CD4-positive, alpha-beta memory T cell (primary cell): Measurements from ENCODE around the gene OCEL1. TPM values are rescaled to one million over a fixed set of nuclear protein-coding genes. Genes with fewer than 3 reads are reported as not detected.

ENCODE experiments used
- CTCF ChIA-PET: fragments of 350-600 bp; sonication (Branson Sonifier 250); formaldehyde crosslinking; loops from one replicate; lab custom pipeline; 2021; ENCODE audit warnings: inconsistent platforms; ENCODE audit not compliant: partially characterized antibody; lab: Charles Lee
- POLR2A ChIA-PET: fragments of 350-600 bp; sonication (Branson Sonifier 250); formaldehyde crosslinking; loops from one replicate; lab custom pipeline; 2021; ENCODE audit not compliant: partially characterized antibody; lab: Charles Lee
- DNase-seq, 5 donors: peaks; one replicate each; pipeline versions ENCODE4 v3.0.0 to v3.0.0-alpha.2; 2020 to 2022; ENCODE audit warnings: mixed read lengths in 1 of 5
- H3K27ac ChIP-seq: one replicate; pipeline ENCODE4 v1.7.0; 2013; ENCODE audit warnings: low read depth, low read length
- H3K27me3 ChIP-seq: 2 replicates; pipeline ENCODE4 v1.7.0; 2013; ENCODE audit warnings: mild to moderate bottlenecking, low read length, moderate library complexity; ENCODE audit not compliant: insufficient read depth
- H3K36me3 ChIP-seq: 2 replicates; pipeline ENCODE4 v1.7.0; 2013; ENCODE audit warnings: mild to moderate bottlenecking, low read length, moderate library complexity; ENCODE audit not compliant: insufficient read depth
- H3K4me1 ChIP-seq: 2 replicates; pipeline ENCODE4 v1.7.0; 2013; ENCODE audit warnings: mild to moderate bottlenecking, low read length, moderate library complexity; ENCODE audit not compliant: insufficient read depth
- H3K4me3 ChIP-seq, 2 donors: one replicate each; pipeline ENCODE4 v1.7.0; 2013; ENCODE audit warnings: low read length in 2 of 2, mild to moderate bottlenecking in 1 of 2
- H3K9me3 ChIP-seq, 2 donors: one replicate each; pipeline ENCODE4 v1.7.0; 2013; ENCODE audit warnings: low read length in 2 of 2, control low read depth in 1 of 2; ENCODE audit not compliant: control insufficient read depth in 1 of 2
- H3K27ac Mint-ChIP-seq, 7 donors: one replicate each; pipeline ENCODE4 v1.8.0; 2020 to 2021; ENCODE audit warnings: mixed read lengths in 7 of 7, mild to moderate bottlenecking in 6 of 7, inconsistent platforms in 3 of 7, moderate library complexity in 3 of 7
- H3K27me3 Mint-ChIP-seq, 2 donors: one replicate each; pipeline ENCODE4 v1.8.0; 2020 to 2021; ENCODE audit warnings: mixed read lengths in 2 of 2
- H3K36me3 Mint-ChIP-seq, 2 donors: one replicate each; pipeline ENCODE4 v1.8.0; 2020 to 2021; ENCODE audit warnings: mixed read lengths in 2 of 2, inconsistent platforms in 1 of 2, mild to moderate bottlenecking in 1 of 2
- H3K4me1 Mint-ChIP-seq, 4 donors: one replicate each; pipeline ENCODE4 v1.8.0; 2020 to 2021; ENCODE audit warnings: mixed read lengths in 4 of 4, mild to moderate bottlenecking in 1 of 4
- H3K4me3 Mint-ChIP-seq, 8 donors: one replicate each; pipeline ENCODE4 v1.8.0; 2020 to 2021; ENCODE audit warnings: mixed read lengths in 8 of 8, mild to moderate bottlenecking in 7 of 8, moderate library complexity in 6 of 8, inconsistent platforms in 3 of 8
- H3K9me3 Mint-ChIP-seq, 8 donors: one replicate each; pipeline ENCODE4 v1.8.0; 2020 to 2021; ENCODE audit warnings: mixed read lengths in 8 of 8, mild to moderate bottlenecking in 5 of 8, inconsistent platforms in 3 of 8, moderate library complexity in 1 of 8
- intact Hi-C: fragments of 100-400 bp; cut with micrococcal nuclease; formaldehyde crosslinking; loops from one replicate; pipeline ENCODE4 v1.15.1; 2023
- polyA plus RNA-seq, 2 donors: library from polyadenylated mRNA; unstranded; fragments of 300-500 nt; fragmentation: Illumina TruSeq; gene quantifications; one replicate each; pipeline ENCODE4 v1.2.3, GENCODE V29; 2021
- total RNA-seq, 2 experiments: library from RNA; stranded (reverse); gene quantifications; one replicate each; pipeline ENCODE4 v1.2.3, GENCODE V29; 2021

The OCEL1 gene
- total and polyA plus RNA-seq, 4 experiments from 2014 or later = 23.9 to 38.0 (median 33.5) TPM

DNA sequence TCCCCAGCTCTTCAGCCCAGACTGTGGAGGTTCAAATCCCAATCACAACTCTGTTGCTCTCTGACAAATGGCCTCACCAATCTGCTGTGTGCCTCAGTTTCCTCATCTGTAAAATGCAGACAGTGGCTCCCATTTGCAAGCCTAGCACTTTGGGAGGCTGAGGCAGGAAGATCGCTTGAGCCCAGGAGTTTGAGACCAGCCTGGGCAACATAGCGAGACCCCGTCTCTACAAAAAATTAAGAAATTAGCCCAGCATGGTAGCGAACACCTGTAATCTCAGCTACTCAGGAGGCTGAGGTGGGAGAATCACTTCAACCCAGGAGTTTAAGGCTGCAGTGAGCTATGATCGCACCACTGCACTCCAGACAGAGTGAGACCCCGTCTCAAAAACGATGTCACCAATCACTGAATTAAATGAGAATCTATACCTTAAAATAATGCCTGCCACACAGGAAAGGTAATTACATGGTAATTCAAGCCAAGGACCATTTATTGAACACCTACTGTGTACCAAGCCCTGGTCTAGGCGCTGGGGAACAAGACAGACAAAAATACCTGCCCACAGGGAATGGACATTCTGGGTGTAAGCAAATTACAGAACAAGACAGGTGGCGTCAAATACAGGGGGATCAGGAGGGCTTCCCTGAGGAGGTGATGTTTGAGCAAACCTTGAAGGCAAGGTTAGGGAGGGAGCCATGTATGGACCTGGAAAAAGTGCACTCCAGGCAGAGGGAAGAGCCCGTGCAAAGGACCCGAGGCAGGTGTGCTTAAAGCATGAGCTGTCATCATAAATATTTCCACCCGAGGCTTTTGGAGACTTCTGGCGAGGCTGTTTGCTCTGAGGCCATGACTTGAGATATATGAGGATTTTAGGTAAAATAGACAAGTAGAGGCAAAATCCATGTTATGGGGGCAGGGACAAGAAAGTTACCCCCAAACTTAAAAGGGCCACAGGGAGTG, 12.0 kb downstream of the OCEL1 start:
- Mint-ChIP-seq H3K4me1 (peaks cover 2 to 20% (median 7%) of the 10 kb centered on the region in 4 donors), H3K36me3 (no peaks in the 10 kb centered on the region), H3K9me3 (peaks cover 0 to 2% (median 0%) of the 10 kb centered on the region in 8 donors), H3K4me3 (peak overlapping the region in 3 of 8 donors; percentile 21 to 49 (median 39)), H3K27ac (peak overlapping the region in 1 of 7 donors; percentile 70), H3K27me3 (no peaks in the 10 kb centered on the region)
- H3K9me3 ChIP-seq = no peaks in the 10 kb centered on the region
- intact Hi-C loops = no loop called here
- ChIA-PET CTCF (interaction anchor here (0.8 to 1.4 kb wide), 4 partner anchors 12 to 112 kb away, joined by 3 read pairs; partner anchors contain the start of gene ANKLE1), POLR2A (interaction anchor here (3.9 to 4.1 kb wide), 2 partner anchors 11 to 23 kb away, joined by 51 to 53 read pairs; partner anchors contain the start of genes OCEL1 and USE1)
- H3K27me3 ChIP-seq = no peaks in the 10 kb centered on the region
- peaks cover 20% of the 10 kb centered on the region for H3K4me1 ChIP-seq
- H3K4me3 ChIP-seq = no peak overlapping the region
- H3K36me3 ChIP-seq = no peaks in the 10 kb centered on the region
- DNase-seq = no peak
- H3K27ac ChIP-seq = no peak overlapping the region

DNA sequence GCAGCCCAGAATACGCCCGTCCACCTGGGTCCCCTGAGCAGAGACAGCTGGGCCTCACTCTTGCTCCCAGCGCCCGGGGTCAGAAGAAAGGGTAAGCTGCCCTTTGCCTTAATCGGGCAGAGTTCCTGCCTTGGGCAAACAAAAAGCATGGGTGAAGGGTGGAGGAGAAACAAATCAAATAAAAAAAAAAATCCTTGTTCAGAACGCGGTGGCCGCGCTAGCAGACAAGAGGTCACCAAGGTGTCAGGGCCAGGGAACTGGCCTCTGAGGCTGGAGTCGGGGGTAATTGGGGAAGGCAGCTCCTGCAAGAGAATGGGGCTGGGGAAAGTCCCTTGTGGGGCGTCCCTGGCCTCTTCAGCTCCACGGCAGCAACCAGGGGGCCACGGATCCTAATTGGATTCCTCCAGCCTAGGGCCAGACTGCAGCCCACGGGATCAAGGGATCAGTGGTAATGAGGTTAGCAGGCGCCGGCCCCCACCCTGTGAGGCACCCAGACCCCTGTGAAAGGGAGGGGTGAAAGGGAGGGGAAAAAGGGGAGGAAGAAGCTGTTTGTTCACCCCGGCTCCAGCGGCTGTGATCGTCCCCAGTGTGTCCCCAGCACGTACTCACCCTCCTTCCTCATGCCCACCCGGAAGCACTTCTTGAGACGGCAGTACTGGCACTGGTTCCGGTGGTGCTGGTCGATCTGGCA, 14.2 kb downstream of the OCEL1 start:
- ChIA-PET POLR2A (interaction anchor here (0.8 to 1.6 kb wide), 3 partner anchors 14 to 27 kb away, joined by 3 to 6 read pairs (median 3); partner anchors contain the start of genes OCEL1 and USE1), CTCF (no interaction called here)
- Histone ChIP-seq H3K4me3 (no peak overlapping the region), H3K36me3 (no peaks in the 10 kb centered on the region), H3K9me3 (no peaks in the 10 kb centered on the region), H3K27ac (no peak overlapping the region), H3K27me3 (no peaks in the 10 kb centered on the region), H3K4me1 (peaks cover 8% of the 10 kb centered on the region)
- H3K27ac Mint-ChIP-seq = peak overlapping the region in 1 of 7 donors; percentile 21
- H3K36me3 Mint-ChIP-seq = no peaks in the 10 kb centered on the region
- peaks cover 0 to 2% (median 0%) of the 10 kb centered on the region in 8 donors for H3K9me3 Mint-ChIP-seq
- no peaks in the 10 kb centered on the region for H3K27me3 Mint-ChIP-seq
- no peak overlapping the region for H3K4me3 Mint-ChIP-seq
- no peak for DNase-seq
- H3K4me1 Mint-ChIP-seq = peaks cover 0 to 2% (median 0%) of the 10 kb centered on the region in 4 donors
- intact Hi-C loops = no loop called here

DNA sequence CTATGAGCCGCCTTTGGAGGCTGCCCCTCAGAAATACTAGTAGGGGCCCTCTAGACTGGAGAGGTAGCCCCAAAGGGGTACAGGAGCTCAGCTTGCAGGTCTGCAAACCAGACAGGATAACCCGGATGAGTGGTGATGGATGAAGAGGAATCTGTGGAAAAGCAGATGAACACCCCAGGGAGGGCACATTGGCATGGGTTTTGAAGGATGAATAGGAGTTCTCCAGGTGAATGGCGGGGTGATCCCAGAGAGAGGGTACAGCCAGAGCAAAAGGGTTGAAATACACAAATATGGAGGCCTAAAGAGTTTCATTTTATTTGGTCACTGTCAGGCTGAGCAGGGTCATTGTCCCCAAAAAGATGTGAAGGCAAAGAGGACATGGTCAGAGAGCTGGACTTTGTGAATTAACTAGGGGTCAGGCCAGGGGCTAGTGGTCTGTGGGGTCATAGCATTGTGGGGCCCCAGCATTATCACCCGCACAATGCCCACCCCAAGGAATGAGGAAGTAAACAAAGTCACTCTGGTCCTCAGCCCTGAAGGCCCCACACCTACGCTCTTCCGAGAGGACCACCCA, 14.9 kb downstream of the OCEL1 start:
- intact Hi-C loops = no loop called here
- CTCF ChIA-PET = interaction anchor here (1.2 kb wide), 1 partner anchor 19 kb away, joined by 3 read pairs; no protein-coding TSS in a partner anchor

DNA sequence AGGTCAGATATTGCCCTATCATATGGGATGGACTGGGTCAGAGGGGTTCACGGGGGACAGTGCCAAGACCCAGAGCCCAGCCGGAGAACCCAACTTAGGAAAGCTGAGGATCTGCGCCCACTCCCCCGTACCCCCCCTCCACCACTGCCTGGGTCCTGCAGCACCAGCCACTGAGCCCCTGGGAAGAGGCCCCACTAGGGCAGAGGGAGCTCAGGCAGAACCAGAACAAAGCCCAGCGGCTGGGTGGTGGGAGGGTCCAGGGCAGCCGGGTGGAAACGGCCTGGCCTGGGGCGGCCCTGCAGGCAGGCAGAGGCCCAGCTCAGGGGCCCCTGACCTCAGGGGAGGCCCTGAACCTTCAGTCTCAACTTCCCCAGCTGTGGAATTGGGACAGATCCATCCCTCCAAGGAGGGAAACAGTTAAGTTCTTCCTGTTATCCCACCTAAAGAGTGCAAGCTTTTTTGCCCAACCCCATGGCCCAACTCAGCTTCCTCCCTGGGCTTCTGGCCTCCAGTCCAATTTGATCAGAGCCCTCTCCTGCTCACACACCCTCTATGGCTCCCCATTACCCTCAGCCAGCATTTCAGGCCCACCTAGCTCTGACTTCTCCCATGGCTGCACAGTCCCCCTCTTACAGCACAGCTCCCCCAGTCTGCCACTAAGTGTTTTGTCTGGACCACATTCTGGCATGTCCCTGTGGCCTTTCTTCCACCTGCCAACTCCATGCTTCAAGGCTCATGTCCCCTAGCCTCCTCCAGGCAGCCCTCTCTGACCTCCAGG, 16.6 kb downstream of the OCEL1 start:
- intact Hi-C loops = no loop called here
- CTCF ChIA-PET = interaction anchor here (0.5 to 1.0 kb wide), 2 partner anchors 19 to 174 kb away, joined by 3 to 4 read pairs; no protein-coding TSS in a partner anchor
- H3K4me3 Mint-ChIP-seq = peak overlapping the region in 3 of 8 donors; percentile 8 to 51 (median 24)
- H3K36me3 Mint-ChIP-seq = no peaks in the 10 kb centered on the region
- Histone ChIP-seq H3K27me3 (no peaks in the 10 kb centered on the region), H3K27ac (no peak overlapping the region), H3K36me3 (no peaks in the 10 kb centered on the region), H3K4me3 (no peak overlapping the region), H3K9me3 (no peaks in the 10 kb centered on the region), H3K4me1 (peaks cover 11% of the 10 kb centered on the region)
- peaks cover 0 to 2% (median 0%) of the 10 kb centered on the region in 8 donors for H3K9me3 Mint-ChIP-seq
- H3K4me1 Mint-ChIP-seq = peaks cover 0 to 4% (median 3%) of the 10 kb centered on the region in 4 donors
- H3K27me3 Mint-ChIP-seq = no peaks in the 10 kb centered on the region
- POLR2A ChIA-PET = interaction anchor here (0.6 to 1.9 kb wide), 4 partner anchors 8 to 28 kb away, joined by 3 to 9 read pairs (median 4); partner anchors contain the start of genes BABAM1, OCEL1 and USE1
- H3K27ac Mint-ChIP-seq = peak overlapping the region in 2 of 7 donors; percentile 63 to 79
- no peak for DNase-seq

More for the DNA sequence above, 14.9 kb downstream of the OCEL1 start:
- no peak for DNase-seq
- no peaks in the 10 kb centered on the region for H3K9me3 ChIP-seq
- H3K27me3 ChIP-seq = no peaks in the 10 kb centered on the region
- Mint-ChIP-seq H3K4me1 (peaks cover 0 to 2% (median 0%) of the 10 kb centered on the region in 4 donors), H3K4me3 (no peak overlapping the region), H3K9me3 (peaks cover 0 to 2% (median 0%) of the 10 kb centered on the region in 8 donors), H3K27ac (peak overlapping the region in 5 of 7 donors; percentile 6 to 78 (median 42)), H3K27me3 (no peaks in the 10 kb centered on the region), H3K36me3 (no peaks in the 10 kb centered on the region)
- no peak overlapping the region for H3K27ac ChIP-seq
- no peak overlapping the region for H3K4me3 ChIP-seq
- POLR2A ChIA-PET = interaction anchor here (0.9 to 1.6 kb wide), 3 partner anchors 15 to 26 kb away, joined by 3 to 8 read pairs (median 6); partner anchors contain the start of genes OCEL1 and USE1
- peaks cover 5% of the 10 kb centered on the region for H3K4me1 ChIP-seq
- no peaks in the 10 kb centered on the region for H3K36me3 ChIP-seq

DNA sequence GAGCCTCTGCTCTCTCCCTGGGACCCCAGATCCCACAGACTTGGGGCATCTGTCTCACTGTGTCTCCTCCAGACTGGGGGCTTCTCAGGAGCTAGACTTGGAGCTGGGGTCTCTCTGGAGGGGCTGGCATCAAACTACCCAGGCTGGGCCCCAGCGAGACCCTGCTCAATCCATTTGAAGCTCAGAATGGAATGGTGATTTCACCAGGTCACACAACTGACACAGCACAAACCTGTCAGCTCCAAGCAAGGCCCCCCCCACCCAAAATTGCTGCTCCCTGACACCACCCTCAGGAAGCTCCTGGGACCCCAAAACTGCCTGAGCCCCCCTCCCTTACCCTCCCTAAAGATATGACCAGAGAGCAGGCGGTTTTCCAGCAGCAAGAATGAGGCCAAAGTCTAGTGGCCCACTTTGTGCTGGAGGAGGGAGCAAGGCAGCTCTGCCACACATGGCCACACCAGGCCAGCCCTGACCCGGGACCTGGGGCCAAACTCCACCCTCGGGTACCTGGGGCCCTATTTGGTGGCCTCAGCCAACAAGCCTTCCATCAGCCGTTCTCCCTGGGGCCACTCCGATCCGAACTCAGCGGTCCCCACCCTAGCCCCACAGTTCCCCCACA, 17.3 kb downstream of the OCEL1 start:
- H3K27ac ChIP-seq = no peak overlapping the region
- peaks cover 0 to 4% (median 3%) of the 10 kb centered on the region in 4 donors for H3K4me1 Mint-ChIP-seq
- H3K27me3 Mint-ChIP-seq = no peaks in the 10 kb centered on the region
- no peak overlapping the region for H3K4me3 ChIP-seq
- H3K4me3 Mint-ChIP-seq = peak overlapping the region in 4 of 8 donors; percentile 32 to 58 (median 50)
- intact Hi-C loops = no loop called here
- no peaks in the 10 kb centered on the region for H3K36me3 ChIP-seq
- ChIA-PET POLR2A (interaction anchor here (0.6 to 1.9 kb wide), 4 partner anchors 9 to 28 kb away, joined by 3 to 9 read pairs (median 4); partner anchors contain the start of genes BABAM1, OCEL1 and USE1), CTCF (no interaction called here)
- peak overlapping the region in 4 of 7 donors; percentile 18 to 63 (median 38) for H3K27ac Mint-ChIP-seq
- no peak for DNase-seq
- no peaks in the 10 kb centered on the region for H3K27me3 ChIP-seq
- H3K9me3 ChIP-seq = no peaks in the 10 kb centered on the region
- H3K4me1 ChIP-seq = peaks cover 11% of the 10 kb centered on the region
- no peaks in the 10 kb centered on the region for H3K36me3 Mint-ChIP-seq
- peaks cover 0 to 2% (median 0%) of the 10 kb centered on the region in 8 donors for H3K9me3 Mint-ChIP-seq
